ENCODE measurements around the gene TEX14. TPM values are rescaled to one million over a fixed set of nuclear protein-coding genes. Genes with fewer than 3 reads are reported as not detected.

TEX14 gene
- total RNA-seq, 1 experiment from 2014 or later: 0.31 TPM

DNA sequence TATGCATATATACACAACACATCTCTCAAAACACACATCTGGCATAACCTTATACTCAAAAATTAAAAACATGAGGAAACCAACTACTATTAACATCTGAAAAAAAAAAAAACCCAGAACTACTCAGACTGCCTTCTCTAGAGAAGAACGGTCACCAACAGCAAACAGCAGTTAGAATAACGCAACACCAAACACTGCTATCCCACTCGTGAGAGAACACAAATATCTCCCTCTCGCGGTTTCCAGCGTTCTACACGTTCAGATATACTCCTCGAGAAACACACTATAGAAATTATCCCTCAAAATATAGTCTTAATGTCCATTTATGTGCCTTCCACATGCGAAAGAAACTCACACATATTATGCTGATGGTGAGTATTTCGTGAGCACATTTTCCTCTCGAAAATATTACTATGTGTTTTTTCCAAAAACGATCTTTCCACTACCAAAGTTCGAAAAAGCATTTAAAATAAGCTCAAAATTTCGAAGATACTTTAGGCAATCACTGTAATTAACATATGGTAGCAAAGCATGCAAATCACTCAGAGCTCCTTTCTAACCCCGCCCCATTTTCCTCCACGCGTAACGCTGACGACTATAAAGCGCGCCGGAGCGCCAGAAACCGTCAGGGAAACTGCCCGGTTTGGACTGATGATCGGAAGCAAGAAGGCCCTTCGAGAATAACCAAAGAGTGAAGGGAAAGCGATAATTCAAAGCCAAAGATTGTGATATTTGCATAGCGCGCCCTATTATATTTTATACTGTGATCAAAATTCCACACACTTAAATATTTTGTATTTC lies 60.1 kb downstream of the TEX14 start:
- H3K27ac Mint-ChIP-seq: no peak overlapping the region

More for the DNA sequence above, 60.1 kb downstream of the TEX14 start:
- no peak overlapping the region for H3K14ac ChIP-seq (ENCODE audit: insufficient read depth, low read length)
- no peaks in the 10 kb centered on the region for H4K20me1 ChIP-seq (ENCODE audit: control insufficient read depth, insufficient read depth, insufficient read length)
- H2AFZ ChIP-seq (ENCODE audit: low read length): no peak overlapping the region
- no peak overlapping the region for H4K8ac ChIP-seq (replicated peaks; ENCODE audit: insufficient read length, low read depth, low read length)
- H3K56ac ChIP-seq (ENCODE audit: insufficient read length, low read depth, low read length): no peak overlapping the region
- H3K27ac ChIP-seq (ENCODE audit: insufficient read length, low read depth, low read length): peak overlapping the region; percentile 92
- no peak overlapping the region for H2BK12ac ChIP-seq (ENCODE audit: insufficient read length, low read depth, low read length)
- no peaks in the 10 kb centered on the region for H3K79me2 ChIP-seq (ENCODE audit: insufficient read depth, low read length)
- no peak overlapping the region for H4K91ac ChIP-seq (ENCODE audit: insufficient read length, low read depth, low read length)
- Mint-ChIP-seq H3K9me3 (no peaks in the 10 kb centered on the region), H3K36me3 (ENCODE audit: insufficient read depth in 1 of 3, low read depth in 3 of 3) (no peaks in the 10 kb centered on the region), H3K27me3 (ENCODE audit: low read depth) (no peaks in the 10 kb centered on the region; the same call in 1 of the 2 replicates), H3K4me1 (peaks cover 4 to 5% of the 10 kb centered on the region in 2 experiments; a peak in 2 of 4 replicates), H3K4me3 (no peak overlapping the region)
- no peaks in the 10 kb centered on the region for H3K4me1 ChIP-seq (ENCODE audit: insufficient read depth, low read length)
- H3K23me2 ChIP-seq (ENCODE audit: insufficient read length, low read depth, low read length, poor library complexity, severe bottlenecking): no peaks in the 10 kb centered on the region
- H3K9me3 ChIP-seq (ENCODE audit: control insufficient read depth, low read depth, low read length): no peaks in the 10 kb centered on the region
- no peak overlapping the region for H3T11ph ChIP-seq (ENCODE audit: low read length)
- H3K23ac ChIP-seq (ENCODE audit: insufficient read length, low read depth, low read length): no peak overlapping the region
- H3K79me1 ChIP-seq (ENCODE audit: insufficient read depth, low read depth, low read length, poor library complexity, severe bottlenecking): no peaks in the 10 kb centered on the region
- no peak overlapping the region for H2BK120ac ChIP-seq (ENCODE audit: low read depth, low read length, poor library complexity, severe bottlenecking)
- H3K4ac ChIP-seq (ENCODE audit: low read depth, low read length): no peak overlapping the region
- no peak overlapping the region for H2BK20ac ChIP-seq (ENCODE audit: low read depth, low read length, poor library complexity, severe bottlenecking)
- DNase-seq: peak; percentile 97
- H2BK15ac ChIP-seq (ENCODE audit: low read depth, low read length): no peak overlapping the region
- H2AK5ac ChIP-seq (ENCODE audit: insufficient read length, low read length): no peak overlapping the region
- no peak overlapping the region for H4K5ac ChIP-seq (ENCODE audit: insufficient read length, low read depth, low read length)
- TF ChIP-seq, protein P1, sequence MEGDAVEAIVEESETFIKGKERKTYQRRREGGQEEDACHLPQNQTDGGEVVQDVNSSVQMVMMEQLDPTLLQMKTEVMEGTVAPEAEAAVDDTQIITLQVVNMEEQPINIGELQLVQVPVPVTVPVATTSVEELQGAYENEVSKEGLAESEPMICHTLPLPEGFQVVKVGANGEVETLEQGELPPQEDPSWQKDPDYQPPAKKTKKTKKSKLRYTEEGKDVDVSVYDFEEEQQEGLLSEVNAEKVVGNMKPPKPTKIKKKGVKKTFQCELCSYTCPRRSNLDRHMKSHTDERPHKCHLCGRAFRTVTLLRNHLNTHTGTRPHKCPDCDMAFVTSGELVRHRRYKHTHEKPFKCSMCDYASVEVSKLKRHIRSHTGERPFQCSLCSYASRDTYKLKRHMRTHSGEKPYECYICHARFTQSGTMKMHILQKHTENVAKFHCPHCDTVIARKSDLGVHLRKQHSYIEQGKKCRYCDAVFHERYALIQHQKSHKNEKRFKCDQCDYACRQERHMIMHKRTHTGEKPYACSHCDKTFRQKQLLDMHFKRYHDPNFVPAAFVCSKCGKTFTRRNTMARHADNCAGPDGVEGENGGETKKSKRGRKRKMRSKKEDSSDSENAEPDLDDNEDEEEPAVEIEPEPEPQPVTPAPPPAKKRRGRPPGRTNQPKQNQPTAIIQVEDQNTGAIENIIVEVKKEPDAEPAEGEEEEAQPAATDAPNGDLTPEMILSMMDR (conservative IDR thresholded peaks at IDR 0.05): no peak; the same call in 2 of the 3 replicates
- H3K27me3 ChIP-seq (ENCODE audit: insufficient read depth, low read length): no peaks in the 10 kb centered on the region
- peak overlapping the region; percentile 36 for H3K4me2 ChIP-seq (ENCODE audit: insufficient read depth, insufficient read length, low read length)
- H3K18ac ChIP-seq (ENCODE audit: insufficient read length, low read depth, low read length): no peak overlapping the region
- peak overlapping the region; percentile 81 for H2BK5ac ChIP-seq (ENCODE audit: insufficient read length, low read length)
- WGBS (ENCODE audit: extremely low coverage, insufficient read length, low lambda C conversion rate): no CpG with 5 or more reads among the region's 30 CpGs
- peak overlapping the region; percentile 70 for H3K9ac ChIP-seq (ENCODE audit: extremely low read depth, insufficient read length, low read length)
